Fibroblast of lung (primary cell): Measurements from ENCODE around the gene CADM3. TPM values are rescaled to one million over a fixed set of nuclear protein-coding genes. Genes with fewer than 3 reads are reported as not detected.

Experiments
- DNase-seq, 2 donors: peaks; one replicate each; pipeline versions ENCODE4 v3.0.0 to v3.0.0-alpha.2; 2010; ENCODE audit warnings: low read depth in 2 of 2
- H2AFZ ChIP-seq: 2 replicates; pipeline ENCODE4 v1.5.1; 2012; ENCODE audit warnings: low read length, control low read depth, inconsistent platforms
- H3K27ac ChIP-seq: 2 replicates; pipeline ENCODE4 v1.5.1; 2011; ENCODE audit warnings: low read length, control low read depth; ENCODE audit not compliant: insufficient read depth
- H3K27me3 ChIP-seq: 2 replicates; pipeline ENCODE4 v1.5.1; 2011; ENCODE audit warnings: mild to moderate bottlenecking, low read length; ENCODE audit not compliant: control insufficient read depth, insufficient read depth
- H3K36me3 ChIP-seq: 2 replicates; pipeline ENCODE4 v1.5.1; 2011; ENCODE audit warnings: low read length; ENCODE audit not compliant: control insufficient read depth, insufficient read depth
- H3K4me1 ChIP-seq: 2 replicates; pipeline ENCODE4 v1.5.1; 2011; ENCODE audit warnings: low read length; ENCODE audit not compliant: control insufficient read depth, insufficient read depth; ENCODE audit errors: extremely low read depth
- H3K4me2 ChIP-seq: 2 replicates; pipeline ENCODE4 v1.5.1; 2011; ENCODE audit warnings: low read length, control low read depth; ENCODE audit not compliant: insufficient read depth; ENCODE audit errors: extremely low read depth
- H3K4me3 ChIP-seq, 4 experiments: fragments of 200-600 bp in 1 of 4; sonication (generic) in 1 of 4; replicated peaks in 1 of 4; 2 replicates each; pipeline ENCODE4 v1.5.1; 2011 to 2016; ENCODE audit warnings: low read length in 4 of 4, low read depth in 3 of 4, mild to moderate bottlenecking in 3 of 4, control low read depth in 2 of 4, inconsistent platforms in 1 of 4, mixed read lengths in 1 of 4; ENCODE audit not compliant: insufficient read depth in 1 of 4; ENCODE audit errors: control extremely low read depth in 1 of 4
- H3K79me2 ChIP-seq: 2 replicates; pipeline ENCODE4 v1.5.1; 2012; ENCODE audit warnings: mild to moderate bottlenecking, low read length, inconsistent platforms; ENCODE audit not compliant: control insufficient read depth, insufficient read depth
- H3K9ac ChIP-seq: 2 replicates; pipeline ENCODE4 v1.5.1; 2011; ENCODE audit warnings: mild to moderate bottlenecking, low read length, control low read depth; ENCODE audit not compliant: insufficient read depth
- H3K9me3 ChIP-seq: 2 replicates; pipeline ENCODE4 v1.5.1; 2012; ENCODE audit warnings: low read depth, low read length; ENCODE audit not compliant: control insufficient read depth, insufficient read depth
- H4K20me1 ChIP-seq: 2 replicates; pipeline ENCODE4 v1.5.1; 2011; ENCODE audit warnings: low read length; ENCODE audit not compliant: control insufficient read depth, insufficient read depth; ENCODE audit errors: extremely low read depth
- CTCF ChIP-seq, 2 donors: IDR thresholded peaks in 1 of 2; conservative IDR thresholded peaks in 1 of 2; 1 replicate in 1 of 2; 2 replicates in 1 of 2; pipeline ENCODE4 v1.5.1; 2011 to 2012; ENCODE audit warnings: low read length in 2 of 2, control low read depth in 1 of 2, inconsistent platforms in 1 of 2, low read depth in 1 of 2, mild to moderate bottlenecking in 1 of 2
- EZH2 ChIP-seq: IDR thresholded peaks from 2 replicates; pipeline ENCODE4 v1.5.1; 2012; ENCODE audit warnings: low read length, control low read depth, mild to moderate bottlenecking; ENCODE audit errors: missing control alignments
- polyA plus RNA-seq, 2 donors: library from polyadenylated mRNA; depleted of rRNA in 1 of 2; stranded (reverse) in 1 of 2; unstranded in 1 of 2; fragments of >200 nt; gene quantifications; 2 replicates each; pipeline ENCODE4 v1.2.1, GENCODE V29; 2011 to 2012; ENCODE audit warnings: missing spikeins in 1 of 2
- total RNA-seq: library from RNA; depleted of rRNA; stranded (reverse); fragments of >200 nt; gene quantifications from 2 replicates; pipeline ENCODE4 v1.2.1, GENCODE V29; 2014

Gene CADM3
- total and polyA plus RNA-seq, 2 donors (not counting 1 experiment from before 2014, with no cell fraction given), result not detected

- no peak overlapping the region for H3K9ac ChIP-seq
- no peak for DNase-seq
- no peak overlapping the region for H3K4me2 ChIP-seq
Observed at GRCh38 chr1:159142391-159142663, 29.1 kb upstream of the CADM3 start.

GRCh38 chr1:159142726-159143510, 28.5 kb upstream of the CADM3 start:
- Histone ChIP-seq H3K9me3 (no peaks in the 10 kb centered on the region), H3K27ac (no peak overlapping the region), H3K9ac (no peak overlapping the region), H3K79me2 (no peaks in the 10 kb centered on the region), H3K27me3 (peaks cover 2% of the 10 kb centered on the region), H4K20me1 (no peaks in the 10 kb centered on the region), H3K36me3 (no peaks in the 10 kb centered on the region), H3K4me1 (no peaks in the 10 kb centered on the region), H2AFZ (no peak overlapping the region), H3K4me3 (no peak overlapping the region), H3K4me2 (no peak overlapping the region)
- no peak for DNase-seq
- TF ChIP-seq EZH2 (no peak), CTCF (conservative IDR thresholded peaks at IDR 0.05 in 1 of 2, IDR thresholded peaks at IDR 0.05 in 1 of 2; ENCODE audit: low read depth in 1 of 2, low read length in 2 of 2) (no peak)

More at GRCh38 chr1:159142391-159142663, 29.1 kb upstream of the CADM3 start:
- no peaks in the 10 kb centered on the region for H3K36me3 ChIP-seq
- H3K79me2 ChIP-seq, result no peaks in the 10 kb centered on the region
- no peak overlapping the region for H3K27ac ChIP-seq
- H3K9me3 ChIP-seq, result no peaks in the 10 kb centered on the region
- H3K27me3 ChIP-seq, result peaks cover 2% of the 10 kb centered on the region
- TF ChIP-seq EZH2 (no peak), CTCF (conservative IDR thresholded peaks at IDR 0.05 in 1 of 2, IDR thresholded peaks at IDR 0.05 in 1 of 2; ENCODE audit: low read depth in 1 of 2, low read length in 2 of 2) (no peak)
- H3K4me1 ChIP-seq, result no peaks in the 10 kb centered on the region
- no peaks in the 10 kb centered on the region for H4K20me1 ChIP-seq
- no peak overlapping the region for H3K4me3 ChIP-seq
- no peak overlapping the region for H2AFZ ChIP-seq

- Histone ChIP-seq H3K4me3 (no peak overlapping the region), H3K79me2 (no peaks in the 10 kb centered on the region), H4K20me1 (no peaks in the 10 kb centered on the region), H3K27ac (no peak overlapping the region), H3K9me3 (no peaks in the 10 kb centered on the region), H3K27me3 (peaks cover 2% of the 10 kb centered on the region), H3K9ac (no peak overlapping the region), H3K4me1 (no peaks in the 10 kb centered on the region), H2AFZ (no peak overlapping the region), H3K4me2 (no peak overlapping the region), H3K36me3 (no peaks in the 10 kb centered on the region)
- TF ChIP-seq EZH2 (no peak), CTCF (conservative IDR thresholded peaks at IDR 0.05 in 1 of 2, IDR thresholded peaks at IDR 0.05 in 1 of 2; ENCODE audit: low read depth in 1 of 2, low read length in 2 of 2) (no peak)
- DNase-seq, result no peak
Observed at GRCh38 chr1:159144571-159144970, 26.8 kb upstream of the CADM3 start.
